ENCODE data around the gene ANXA6. TPM values are rescaled to one million over a fixed set of nuclear protein-coding genes. Genes with fewer than 3 reads are reported as not detected.
"Not testable (repeated sequence)": the region's sequence is repeated elsewhere in the genome, so short reads cannot be mapped to it uniquely, and the experiment has no call there.

ANXA6 gene
- total RNA-seq, 2 experiments from 2014 or later, result 26.1 to 74.1 TPM

- Histone ChIP-seq H3K9me3 (ENCODE audit: low read length) (no peaks in the 10 kb centered on the region), H3K79me2 (ENCODE audit: insufficient read depth, low read depth, low read length) (no peaks in the 10 kb centered on the region), H3K36me3 (ENCODE audit: insufficient read depth, low read length) (peaks cover 70% of the 10 kb centered on the region), H4K20me1 (ENCODE audit: insufficient read depth, low read length) (no peaks in the 10 kb centered on the region), H3K27ac (ENCODE audit: low read depth, low read length, poor library complexity, severe bottlenecking) (no peak overlapping the region), H2AFZ (ENCODE audit: low read length) (no peak overlapping the region), H3K9me2 (ENCODE audit: insufficient read depth, low read length) (no peaks in the 10 kb centered on the region), H3K4me2 (ENCODE audit: low read length) (no peak overlapping the region), H3K4me3 (ENCODE audit: low read depth, low read length, poor library complexity, severe bottlenecking) (no peak overlapping the region), H3K4me1 (ENCODE audit: insufficient read depth, low read length, poor library complexity, severe bottlenecking) (peaks cover 65% of the 10 kb centered on the region)
- ChIA-PET CTCF (ENCODE audit: unreplicated experiment) (interaction anchor here (0.7 to 1.0 kb wide), 2 partner anchors 11 to 52 kb away, joined by 3 read pairs; partner anchors contain the start of gene GM2A), POLR2A (interaction anchor here (0.7 to 3.6 kb wide), 8 partner anchors 7 to 28 kb away, joined by 3 to 31 read pairs (median 4); no protein-coding TSS in a partner anchor)
- TF ChIP-seq CTCF (conservative IDR thresholded peaks at IDR 0.05; ENCODE audit: low read length) (no peak), EZH2phosphoT487 (IDR thresholded peaks at IDR 0.05; ENCODE audit: borderline replicate concordance, low read depth, low read length) (no peak)
- no peak for DNase-seq (ENCODE audit: low spot score)
- no TSS peak for BruUV-seq (replicated peaks)
- intact Hi-C loops (cut with micrococcal nuclease; ENCODE audit: unreplicated experiment), result no loop called here
These were observed 43.5 kb upstream of the ANXA6 start for GRCh38 chr5:151200913-151201595.

DNA sequence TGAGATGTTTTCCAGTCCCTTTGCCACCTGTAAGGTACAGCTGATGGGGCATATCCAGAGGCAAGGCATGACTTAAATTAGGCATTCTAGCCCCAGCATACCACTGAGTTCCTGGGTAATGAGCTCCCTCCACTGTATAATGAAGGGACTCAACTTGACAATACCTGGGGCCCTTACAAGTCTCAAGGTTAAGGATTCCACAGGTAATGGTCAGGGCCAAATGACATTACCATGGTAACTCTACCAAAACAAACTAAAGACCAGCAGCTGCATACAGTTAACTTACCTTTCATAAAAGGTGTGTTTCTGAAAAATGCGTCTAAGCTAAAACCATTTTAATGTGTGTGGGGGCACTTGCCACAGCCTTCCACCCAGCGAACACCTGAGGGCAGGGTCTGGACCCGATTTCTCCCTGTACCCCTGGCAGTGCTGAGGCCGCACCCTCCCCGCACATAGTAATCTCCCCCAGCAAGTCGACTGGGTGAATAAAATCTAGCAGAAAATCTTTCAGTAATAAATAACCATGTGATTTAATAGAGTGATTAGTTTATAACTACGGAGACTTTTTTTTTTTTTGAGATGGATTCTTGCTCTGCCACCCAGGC lies 42.1 kb upstream of the ANXA6 start:
- ChIA-PET CTCF (ENCODE audit: unreplicated experiment) (no interaction called here), POLR2A (interaction anchor here (1.0 to 1.4 kb wide), 3 partner anchors 16 to 38 kb away, joined by 3 to 6 read pairs (median 4); no protein-coding TSS in a partner anchor)
- Histone ChIP-seq H3K9me2 (ENCODE audit: insufficient read depth, low read length) (no peaks in the 10 kb centered on the region), H3K36me3 (ENCODE audit: insufficient read depth, low read length) (peaks cover 76% of the 10 kb centered on the region), H4K20me1 (ENCODE audit: insufficient read depth, low read length) (no peaks in the 10 kb centered on the region), H3K79me2 (ENCODE audit: insufficient read depth, low read depth, low read length) (no peaks in the 10 kb centered on the region; the same call in 1 of the 2 replicates), H3K4me1 (ENCODE audit: insufficient read depth, low read length, poor library complexity, severe bottlenecking) (peaks cover 67% of the 10 kb centered on the region), H3K4me3 (ENCODE audit: low read depth, low read length, poor library complexity, severe bottlenecking) (no peak overlapping the region), H2AFZ (ENCODE audit: low read length) (no peak overlapping the region), H3K4me2 (ENCODE audit: low read length) (no peak overlapping the region), H3K9me3 (ENCODE audit: low read length) (no peaks in the 10 kb centered on the region), H3K27ac (ENCODE audit: low read depth, low read length, poor library complexity, severe bottlenecking) (no peak overlapping the region)
- TF ChIP-seq CTCF (conservative IDR thresholded peaks at IDR 0.05; ENCODE audit: low read length) (no peak), EZH2phosphoT487 (IDR thresholded peaks at IDR 0.05; ENCODE audit: borderline replicate concordance, low read depth, low read length) (no peak)
- no peak for DNase-seq (ENCODE audit: low spot score)
- no TSS peak for BruUV-seq (replicated peaks)
- intact Hi-C loops (cut with micrococcal nuclease; ENCODE audit: unreplicated experiment), result no loop called here

DNA sequence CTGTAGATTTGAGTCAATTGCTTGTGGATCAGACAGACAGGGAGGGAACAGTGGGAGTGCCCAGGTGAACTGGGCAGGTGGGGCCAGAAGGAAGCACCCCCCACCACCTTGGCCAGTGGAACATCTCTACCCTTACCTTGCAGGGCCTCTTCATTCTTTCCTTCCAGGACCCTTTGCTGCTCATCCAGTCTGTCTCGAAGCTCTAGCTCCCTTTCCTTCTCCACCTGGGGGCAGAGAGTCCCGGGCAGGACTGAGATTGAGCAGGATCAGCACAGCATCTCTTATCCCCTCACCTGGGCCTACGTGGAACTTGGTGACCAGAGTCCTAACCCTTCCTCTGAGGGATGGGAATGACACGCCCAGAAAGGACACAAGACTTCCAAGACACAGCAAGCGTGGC lies 41.3 kb upstream of the ANXA6 start:
- no peaks in the 10 kb centered on the region; the same call in 1 of the 2 replicates for H3K79me2 ChIP-seq (ENCODE audit: insufficient read depth, low read depth, low read length)
- H2AFZ ChIP-seq (ENCODE audit: low read length), result no peak overlapping the region
- no peak overlapping the region for H3K4me2 ChIP-seq (ENCODE audit: low read length)
- no peak overlapping the region for H3K4me3 ChIP-seq (ENCODE audit: low read depth, low read length, poor library complexity, severe bottlenecking)
- H4K20me1 ChIP-seq (ENCODE audit: insufficient read depth, low read length), result no peaks in the 10 kb centered on the region
- no peak for TF ChIP-seq EZH2phosphoT487 (IDR thresholded peaks at IDR 0.05; ENCODE audit: borderline replicate concordance, low read depth, low read length)
- TF ChIP-seq CTCF (conservative IDR thresholded peaks at IDR 0.05; ENCODE audit: low read length), result no peak
- intact Hi-C loops (cut with micrococcal nuclease; ENCODE audit: unreplicated experiment), result no loop called here
- H3K4me1 ChIP-seq (ENCODE audit: insufficient read depth, low read length, poor library complexity, severe bottlenecking), result peaks cover 60% of the 10 kb centered on the region
- DNase-seq (ENCODE audit: low spot score), result no peak
- CTCF ChIA-PET (ENCODE audit: unreplicated experiment), result no interaction called here
- peaks cover 6% of the 10 kb centered on the region; the same call in 1 of the 2 replicates for H3K9me3 ChIP-seq (ENCODE audit: low read length)
- H3K36me3 ChIP-seq (ENCODE audit: insufficient read depth, low read length), result peaks cover 77% of the 10 kb centered on the region
- peak overlapping the region; percentile 25 for H3K27ac ChIP-seq (ENCODE audit: low read depth, low read length, poor library complexity, severe bottlenecking)
- POLR2A ChIA-PET, result interaction anchor here (0.6 to 3.0 kb wide), 7 partner anchors 9 to 701 kb away, joined by 3 to 26 read pairs (median 3); partner anchors contain the start of gene GM2A
- H3K9me2 ChIP-seq (ENCODE audit: insufficient read depth, low read length), result no peaks in the 10 kb centered on the region
- BruUV-seq (replicated peaks), result no TSS peak

DNA sequence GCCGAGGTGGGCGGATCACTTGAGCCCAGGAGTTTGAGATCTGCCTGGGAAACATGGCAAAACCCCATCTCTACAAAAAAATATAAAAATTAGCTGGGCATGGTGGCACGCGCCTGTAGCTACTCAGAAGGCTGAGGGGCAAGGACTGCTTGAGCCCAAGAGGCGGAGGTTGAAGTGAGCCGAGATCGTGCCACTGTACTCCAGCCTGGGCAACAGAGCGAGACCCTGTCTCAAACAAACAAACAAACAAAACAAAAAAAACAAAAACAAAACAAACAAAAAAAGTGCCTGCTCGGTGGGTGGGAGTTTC lies 39.7 kb upstream of the ANXA6 start:
- H3K79me2 ChIP-seq (ENCODE audit: insufficient read depth, low read depth, low read length); BruUV-seq (replicated peaks); H3K9me2 ChIP-seq (ENCODE audit: insufficient read depth, low read length); CTCF ChIA-PET (ENCODE audit: unreplicated experiment); DNase-seq (ENCODE audit: low spot score); H4K20me1 ChIP-seq (ENCODE audit: insufficient read depth, low read length); H2AFZ ChIP-seq (ENCODE audit: low read length): not testable (repeated sequence)
- POLR2A ChIA-PET, result interaction anchor here (1.3 to 3.0 kb wide), 3 partner anchors 16 to 56 kb away, joined by 3 to 26 read pairs (median 5); partner anchors contain the start of genes CCDC69 and GM2A
- intact Hi-C loops (cut with micrococcal nuclease; ENCODE audit: unreplicated experiment), result loop anchor here (2.0 kb wide), 1 partner anchor 60 kb away; no protein-coding TSS in a partner anchor
- peak overlapping the region; percentile 19 for H3K4me3 ChIP-seq (ENCODE audit: low read depth, low read length, poor library complexity, severe bottlenecking)
- H3K4me2 ChIP-seq (ENCODE audit: low read length), result peak overlapping the region; percentile 65
- peak overlapping the region; percentile 92 for H3K27ac ChIP-seq (ENCODE audit: low read depth, low read length, poor library complexity, severe bottlenecking)
- peaks cover 22% of the 10 kb centered on the region for H3K9me3 ChIP-seq (ENCODE audit: low read length)
- peaks cover 51% of the 10 kb centered on the region for H3K4me1 ChIP-seq (ENCODE audit: insufficient read depth, low read length, poor library complexity, severe bottlenecking)
- peaks cover 83% of the 10 kb centered on the region for H3K36me3 ChIP-seq (ENCODE audit: insufficient read depth, low read length)

Measured in OCI-LY7 (cell line).